Measurements from ENCODE around the gene FLOT2. TPM values are rescaled to one million over a fixed set of nuclear protein-coding genes. Genes with fewer than 3 reads are reported as not detected.

The FLOT2 gene
- total and polyA plus RNA-seq, 2 of the 8 experiments (the other 6 are each of a cell fraction or from before 2014, with no cell fraction given), result 116 to 189 TPM

GRCh38 chr17:28897769-28898526 is 415 bp upstream of the FLOT2 start (continued):
- TF ChIP-seq TCF12 (IDR thresholded peaks at IDR 0.05; ENCODE audit: low read depth, low read length) (no peak), HDAC2 (IDR thresholded peaks at IDR 0.05; ENCODE audit: borderline replicate concordance in 1 of 2, low read depth in 2 of 2, low read length in 2 of 2) (no peak)

All from H1 (cell line).